T-helper 2 cell treated with Interferon-gamma antibody and Interleukin-4, amounts not matched to agents 5 μg/mL and 100 μg/mL, for 36 hours (primary cell): Measurements from ENCODE around the gene C1R.

Source experiments
- DNase-seq: peaks from one replicate; pipeline ENCODE4 v3.0.0; 2021; ENCODE audit warnings: low spot score
- H3K27ac Mint-ChIP-seq: one replicate; pipeline ENCODE4 v1.8.0; 2021; ENCODE audit warnings: mild to moderate bottlenecking, mixed read lengths
- H3K27me3 Mint-ChIP-seq: one replicate; pipeline ENCODE4 v1.8.0; 2021; ENCODE audit warnings: low read depth, mixed read lengths
- H3K36me3 Mint-ChIP-seq: one replicate; pipeline ENCODE4 v1.8.0; 2021; ENCODE audit warnings: low read depth, mixed read lengths
- H3K4me1 Mint-ChIP-seq: one replicate; pipeline ENCODE4 v1.8.0; 2021; ENCODE audit warnings: low read depth, mixed read lengths
- H3K4me3 Mint-ChIP-seq: one replicate; pipeline ENCODE4 v1.8.0; 2022; ENCODE audit warnings: mild to moderate bottlenecking, moderate library complexity, mixed read lengths
- H3K9me3 Mint-ChIP-seq: one replicate; pipeline ENCODE4 v1.8.0; 2021; ENCODE audit warnings: mixed read lengths

The C1R gene

GRCh38 chr12:7092229-7092985 is at the start of gene C1R:
Gene C1R, minus strand, starts transcription at chr12:7092445. Its CDS starts 57 bp downstream, at chr12:7092388.
- Mint-ChIP-seq H3K4me3 (peak within 1 kb of the TSS; percentile 86), H3K9me3 (no peaks in the 10 kb centered on the region), H3K4me1 (peaks cover 7% of the 10 kb centered on the region), H3K27me3 (peaks cover 3% of the 10 kb centered on the region), H3K27ac (peak within 1 kb of the TSS; percentile 70), H3K36me3 (peaks cover 2% of the 10 kb centered on the region)
- DNase-seq: peak; percentile 43

- peaks cover 73% of the 10 kb centered on the region for H3K36me3 Mint-ChIP-seq
- no peak overlapping the region for H3K4me3 Mint-ChIP-seq
- peaks cover 8% of the 10 kb centered on the region for H3K4me1 Mint-ChIP-seq
- H3K9me3 Mint-ChIP-seq: no peaks in the 10 kb centered on the region
- no peak for DNase-seq
- no peaks in the 10 kb centered on the region for H3K27me3 Mint-ChIP-seq
- H3K27ac Mint-ChIP-seq: no peak overlapping the region
Measured at GRCh38 chr12:7141351-7142005, 49.2 kb upstream of the C1R start.

- H3K27me3 Mint-ChIP-seq: no peaks in the 10 kb centered on the region
- no peaks in the 10 kb centered on the region for H3K9me3 Mint-ChIP-seq
- H3K4me1 Mint-ChIP-seq: peaks cover 8% of the 10 kb centered on the region
- H3K27ac Mint-ChIP-seq: no peak overlapping the region
- no peak for DNase-seq
- no peak overlapping the region for H3K4me3 Mint-ChIP-seq
- peaks cover 78% of the 10 kb centered on the region for H3K36me3 Mint-ChIP-seq
Measured at GRCh38 chr12:7139200-7139599, 47.0 kb upstream of the C1R start.

GRCh38 chr12:7137908-7138307 is 45.7 kb upstream of the C1R start:
- Mint-ChIP-seq H3K36me3 (peaks cover 82% of the 10 kb centered on the region), H3K27ac (no peak overlapping the region), H3K4me3 (no peak overlapping the region), H3K27me3 (no peaks in the 10 kb centered on the region), H3K4me1 (peaks cover 10% of the 10 kb centered on the region), H3K9me3 (no peaks in the 10 kb centered on the region)
- no peak for DNase-seq

- Mint-ChIP-seq H3K36me3 (peaks cover 79% of the 10 kb centered on the region), H3K27ac (no peak overlapping the region), H3K4me3 (no peak overlapping the region), H3K27me3 (no peaks in the 10 kb centered on the region), H3K4me1 (peaks cover 18% of the 10 kb centered on the region), H3K9me3 (no peaks in the 10 kb centered on the region)
- no peak for DNase-seq
Measured at GRCh38 chr12:7136676-7137075, 44.4 kb upstream of the C1R start.

- Mint-ChIP-seq H3K36me3 (peaks cover 74% of the 10 kb centered on the region), H3K27me3 (no peaks in the 10 kb centered on the region), H3K4me1 (peaks cover 22% of the 10 kb centered on the region), H3K4me3 (no peak overlapping the region), H3K9me3 (no peaks in the 10 kb centered on the region), H3K27ac (no peak overlapping the region)
- DNase-seq: no peak
Measured at GRCh38 chr12:7136071-7136470, 43.8 kb upstream of the C1R start.

- H3K27ac Mint-ChIP-seq: no peak overlapping the region
- H3K36me3 Mint-ChIP-seq: peaks cover 65% of the 10 kb centered on the region
- H3K27me3 Mint-ChIP-seq: no peaks in the 10 kb centered on the region
- peaks cover 27% of the 10 kb centered on the region for H3K4me1 Mint-ChIP-seq
- no peak overlapping the region for H3K4me3 Mint-ChIP-seq
- no peak for DNase-seq
- no peaks in the 10 kb centered on the region for H3K9me3 Mint-ChIP-seq
Measured at GRCh38 chr12:7134396-7135166, 42.3 kb upstream of the C1R start.

- Mint-ChIP-seq H3K27ac (peak overlapping the region; percentile 92), H3K4me3 (peak overlapping the region; percentile 96), H3K36me3 (peaks cover 40% of the 10 kb centered on the region), H3K9me3 (no peaks in the 10 kb centered on the region), H3K27me3 (no peaks in the 10 kb centered on the region), H3K4me1 (peaks cover 28% of the 10 kb centered on the region)
- peak; percentile 52 for DNase-seq
Measured at GRCh38 chr12:7131502-7131866, 39.2 kb upstream of the C1R start.

- H3K36me3 Mint-ChIP-seq: peaks cover 38% of the 10 kb centered on the region
- peak; percentile 67 for DNase-seq
- H3K9me3 Mint-ChIP-seq: no peaks in the 10 kb centered on the region
- no peaks in the 10 kb centered on the region for H3K27me3 Mint-ChIP-seq
- H3K4me3 Mint-ChIP-seq: peak overlapping the region; percentile 96
- peaks cover 28% of the 10 kb centered on the region for H3K4me1 Mint-ChIP-seq
- H3K27ac Mint-ChIP-seq: peak overlapping the region; percentile 92
Measured at GRCh38 chr12:7130701-7131501, 38.7 kb upstream of the C1R start.

- Mint-ChIP-seq H3K4me1 (peaks cover 28% of the 10 kb centered on the region), H3K27me3 (no peaks in the 10 kb centered on the region), H3K27ac (peak within 1 kb of the TSS; percentile 92), H3K36me3 (peaks cover 30% of the 10 kb centered on the region), H3K9me3 (no peaks in the 10 kb centered on the region), H3K4me3 (peak within 1 kb of the TSS; percentile 96)
- DNase-seq: peak; percentile 76
Measured at GRCh38 chr12:7129872-7130691, 37.8 kb upstream of the C1R start, which contains the start of gene CLSTN3. Gene CLSTN3, plus strand, starts transcription at chr12:7130371. Its CDS starts 278 bp downstream, at chr12:7130649.

GRCh38 chr12:7129287-7129871 is 37.1 kb upstream of the C1R start:
- H3K9me3 Mint-ChIP-seq: no peaks in the 10 kb centered on the region
- H3K36me3 Mint-ChIP-seq: peaks cover 24% of the 10 kb centered on the region
- peak overlapping the region; percentile 96 for H3K4me3 Mint-ChIP-seq
- no peak for DNase-seq
- H3K27ac Mint-ChIP-seq: no peak overlapping the region
- peaks cover 28% of the 10 kb centered on the region for H3K4me1 Mint-ChIP-seq
- no peaks in the 10 kb centered on the region for H3K27me3 Mint-ChIP-seq

- Mint-ChIP-seq H3K27ac (no peak within 1 kb of the TSS), H3K4me3 (peak within 1 kb of the TSS; percentile 96), H3K36me3 (peaks cover 19% of the 10 kb centered on the region), H3K4me1 (peaks cover 28% of the 10 kb centered on the region), H3K9me3 (no peaks in the 10 kb centered on the region), H3K27me3 (no peaks in the 10 kb centered on the region)
- DNase-seq: no peak
Measured at GRCh38 chr12:7128681-7129286, 36.5 kb upstream of the C1R start, which contains the start of gene RBP5. Gene RBP5, minus strand, starts transcription at chr12:7128889. Its CDS starts 114 bp downstream, at chr12:7128775.
